ENCODE measurements around the gene ALPK3. TPM values are rescaled to one million over a fixed set of nuclear protein-coding genes. Genes with fewer than 3 reads are reported as not detected.

ALPK3 gene
- total and polyA plus RNA-seq, 9 of the 15 experiments (the other 6 are each of a cell fraction or from before 2014, with no cell fraction given), result 0.04 to 1.0 (median 0.07) TPM; not detected in 2

DNA sequence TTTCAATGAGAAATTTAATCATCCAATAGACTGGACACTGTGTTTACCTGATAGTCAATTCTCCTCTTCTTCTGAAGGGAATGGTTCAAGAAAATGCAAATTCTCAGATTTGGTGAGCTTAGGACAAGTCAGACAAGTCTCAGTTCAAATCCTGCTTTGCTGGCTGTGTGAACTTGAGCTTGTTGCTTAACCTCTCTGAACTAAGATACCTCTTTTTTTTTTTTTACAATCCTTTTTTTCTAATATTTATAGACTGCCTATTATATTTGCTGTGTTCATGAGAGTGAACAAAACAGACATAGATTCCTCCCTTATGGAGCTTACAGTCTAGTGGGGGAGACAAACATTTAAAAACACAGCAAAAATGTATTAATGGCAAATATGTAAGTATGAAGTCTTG lies 59.1 kb downstream of the ALPK3 start:
- Histone ChIP-seq H3K9me3 (replicated peaks; ENCODE audit: control insufficient read depth, insufficient read depth, low read depth, low read length) (no peaks in the 10 kb centered on the region), H3K36me3 (ENCODE audit: control insufficient read depth, insufficient read depth, low read length) (no peaks in the 10 kb centered on the region), H3K27me3 (ENCODE audit: control insufficient read depth in 2 of 2, insufficient read depth in 2 of 2, low read length in 2 of 2) (peaks cover 12 to 29% of the 10 kb centered on the region in 2 experiments; a peak in 4 of 5 replicates), H2AFZ (ENCODE audit: low read depth, low read length) (no peak overlapping the region), H3K4me2 (ENCODE audit: insufficient read depth, low read length) (no peak overlapping the region), H3K4me3 (no peak overlapping the region), H3K4me1 (replicated peaks in 1 of 2; ENCODE audit: control insufficient read depth in 2 of 2, insufficient read depth in 2 of 2, low read length in 2 of 2) (no peaks in the 10 kb centered on the region; a peak in 2 of 5 replicates), H4K20me1 (replicated peaks; ENCODE audit: control insufficient read depth, insufficient read depth, low read length) (no peaks in the 10 kb centered on the region), H3K9ac (ENCODE audit: insufficient read depth in 1 of 2, low read depth in 2 of 2, low read length in 2 of 2) (no peak overlapping the region), H3K79me2 (ENCODE audit: control insufficient read depth, insufficient read depth, low read length) (no peaks in the 10 kb centered on the region), H3K9me1 (ENCODE audit: control insufficient read depth, insufficient read depth, low read length) (no peaks in the 10 kb centered on the region), H3K27ac (ENCODE audit: extremely low read depth, low read depth, low read length) (no peak overlapping the region)
- intact Hi-C loops (cut with micrococcal nuclease), result loop anchor here (5.0 kb wide), 1 partner anchor 51 kb away; no protein-coding TSS in a partner anchor
- POLR2A ChIA-PET, result interaction anchor here (0.6 to 0.7 kb wide), 4 partner anchors 11 to 106 kb away, joined by 3 read pairs; partner anchors contain the start of gene PDE8A
- no TSS peak for BruUV-seq (replicated peaks)
- DNase-seq (ENCODE audit: extremely low read depth in 1 of 4, low spot score in 3 of 4) (no peak), ATAC-seq (no peak), FAIRE-seq (no peak)
- TF ChIP-seq ZFP36 (IDR thresholded peaks at IDR 0.05; ENCODE audit: low read depth, low read length, partially characterized antibody), result peak; percentile 60
- TF ChIP-seq BCOR (IDR thresholded peaks at IDR 0.05), result peak; percentile 78
- no peak for TF ChIP-seq RBM17 (IDR thresholded peaks at IDR 0.05; ENCODE audit: borderline replicate concordance, low read depth, low read length)
- TF ChIP-seq ZNF449 (CRISPR knock-in tag; IDR thresholded peaks at IDR 0.05), result no peak
- TF ChIP-seq RBM25 (IDR thresholded peaks at IDR 0.05; ENCODE audit: low read depth, low read length, severe bottlenecking), result peak; percentile 86
- in situ Hi-C loops (cut with MboI), result loop anchor here (25.0 kb wide), 1 partner anchor 289 kb away; no protein-coding TSS in a partner anchor
- CTCF ChIA-PET (ENCODE audit: low intra/inter-chr PET ratio), result interaction anchor here (0.7 kb wide), 1 partner anchor 79 kb away, joined by 3 read pairs; no protein-coding TSS in a partner anchor

All from K562 (cell line).